Measurements from ENCODE around the gene SLC18A2. TPM values are rescaled to one million over a fixed set of nuclear protein-coding genes. Genes with fewer than 3 reads are reported as not detected.

The SLC18A2 gene
- total RNA-seq, 2 experiments from 2014 or later, result not detected

GRCh38 chr10:117255835-117256460, 15.0 kb downstream of the SLC18A2 start:
- DNase-seq (no peak), ATAC-seq (no peak)
- Mint-ChIP-seq H3K4me1 (ENCODE audit: low read depth) (peaks cover 5% of the 10 kb centered on the region), H3K27ac (no peak overlapping the region), H3K36me3 (ENCODE audit: low read depth) (no peaks in the 10 kb centered on the region), H3K27me3 (ENCODE audit: low read depth) (peaks cover 14% of the 10 kb centered on the region), H3K9me3 (ENCODE audit: insufficient read depth) (no peaks in the 10 kb centered on the region), H3K4me3 (no peak overlapping the region)
- CTCF ChIA-PET, result no interaction called here
- POLR2A ChIA-PET, result no interaction called here

GRCh38 chr10:117256910-117257309, 16.0 kb downstream of the SLC18A2 start:
- CTCF ChIA-PET, result no interaction called here
- Mint-ChIP-seq H3K36me3 (ENCODE audit: low read depth) (no peaks in the 10 kb centered on the region), H3K4me3 (no peak overlapping the region), H3K27me3 (ENCODE audit: low read depth) (peaks cover 15% of the 10 kb centered on the region), H3K27ac (no peak overlapping the region), H3K4me1 (ENCODE audit: low read depth) (peaks cover 5% of the 10 kb centered on the region), H3K9me3 (ENCODE audit: insufficient read depth) (no peaks in the 10 kb centered on the region)
- ATAC-seq (no peak), DNase-seq (no peak)
- POLR2A ChIA-PET, result no interaction called here

- ChIA-PET CTCF (no interaction called here), POLR2A (interaction anchor here (0.6 kb wide), 1 partner anchor 1064 kb away, joined by 4 read pairs; no protein-coding TSS in a partner anchor)
- Mint-ChIP-seq H3K4me1 (ENCODE audit: low read depth) (peaks cover 5% of the 10 kb centered on the region), H3K36me3 (ENCODE audit: low read depth) (no peaks in the 10 kb centered on the region), H3K9me3 (ENCODE audit: insufficient read depth) (no peaks in the 10 kb centered on the region), H3K4me3 (no peak overlapping the region), H3K27me3 (ENCODE audit: low read depth) (peaks cover 15% of the 10 kb centered on the region), H3K27ac (no peak overlapping the region)
- DNase-seq (no peak), ATAC-seq (no peak)
Observed at GRCh38 chr10:117257721-117258120, 16.8 kb downstream of the SLC18A2 start.

- no peak overlapping the region for H3K4me3 Mint-ChIP-seq
- peaks cover 5% of the 10 kb centered on the region for H3K4me1 Mint-ChIP-seq (ENCODE audit: low read depth)
- ATAC-seq (no peak), DNase-seq (no peak)
- ChIA-PET POLR2A (no interaction called here), CTCF (no interaction called here)
- H3K36me3 Mint-ChIP-seq (ENCODE audit: low read depth), result no peaks in the 10 kb centered on the region
- peaks cover 15% of the 10 kb centered on the region for H3K27me3 Mint-ChIP-seq (ENCODE audit: low read depth)
- no peak overlapping the region for H3K27ac Mint-ChIP-seq
- H3K9me3 Mint-ChIP-seq (ENCODE audit: insufficient read depth), result no peaks in the 10 kb centered on the region
Observed at GRCh38 chr10:117259279-117259678, 18.4 kb downstream of the SLC18A2 start.

GRCh38 chr10:117260084-117260483, 19.2 kb downstream of the SLC18A2 start:
- no peak for DNase-seq

DNA sequence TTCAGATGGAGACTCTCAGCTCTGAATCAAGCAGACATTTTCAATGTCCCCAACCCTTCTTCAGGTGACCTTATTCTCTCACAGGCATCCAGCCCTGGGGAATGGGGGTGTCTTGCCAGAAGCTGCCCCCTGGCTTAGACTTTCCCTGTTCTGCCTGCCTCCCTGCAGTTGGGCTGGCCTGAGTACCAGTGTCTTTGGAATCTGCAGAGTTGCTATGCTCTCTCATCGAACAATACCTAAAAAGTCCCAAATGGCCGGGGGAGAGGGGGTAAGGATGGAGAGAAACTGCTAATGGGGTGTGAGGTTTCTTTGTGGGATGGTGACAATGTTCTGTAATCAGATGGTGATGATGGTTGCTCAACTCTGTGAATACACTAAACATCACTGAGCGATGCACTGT, 20.6 kb downstream of the SLC18A2 start:
- Mint-ChIP-seq H3K27ac (no peak overlapping the region), H3K4me3 (no peak overlapping the region), H3K9me3 (ENCODE audit: insufficient read depth) (no peaks in the 10 kb centered on the region), H3K4me1 (ENCODE audit: low read depth) (peaks cover 5% of the 10 kb centered on the region), H3K27me3 (ENCODE audit: low read depth) (peaks cover 15% of the 10 kb centered on the region), H3K36me3 (ENCODE audit: low read depth) (no peaks in the 10 kb centered on the region)
- DNase-seq (no peak), ATAC-seq (no peak)
- CTCF ChIA-PET, result interaction anchor here (2.3 kb wide), 1 partner anchor 45 kb away, joined by 7 read pairs; no protein-coding TSS in a partner anchor
- POLR2A ChIA-PET, result no interaction called here

More at GRCh38 chr10:117260084-117260483, 19.2 kb downstream of the SLC18A2 start:
- Mint-ChIP-seq H3K4me1 (ENCODE audit: low read depth) (peaks cover 5% of the 10 kb centered on the region), H3K9me3 (ENCODE audit: insufficient read depth) (no peaks in the 10 kb centered on the region), H3K4me3 (no peak overlapping the region), H3K27ac (no peak overlapping the region), H3K27me3 (ENCODE audit: low read depth) (peaks cover 15% of the 10 kb centered on the region), H3K36me3 (ENCODE audit: low read depth) (no peaks in the 10 kb centered on the region)
- POLR2A ChIA-PET, result no interaction called here
- CTCF ChIA-PET, result no interaction called here
- no peak for ATAC-seq

GRCh38 chr10:117262291-117262902, 21.5 kb downstream of the SLC18A2 start:
- ATAC-seq (no peak), DNase-seq (no peak)
- Mint-ChIP-seq H3K4me3 (no peak overlapping the region), H3K27me3 (ENCODE audit: low read depth) (peaks cover 15% of the 10 kb centered on the region), H3K4me1 (ENCODE audit: low read depth) (peaks cover 5% of the 10 kb centered on the region), H3K27ac (no peak overlapping the region), H3K36me3 (ENCODE audit: low read depth) (no peaks in the 10 kb centered on the region), H3K9me3 (ENCODE audit: insufficient read depth) (no peaks in the 10 kb centered on the region)
- ChIA-PET CTCF (interaction anchor here (2.3 kb wide), 1 partner anchor 45 kb away, joined by 7 read pairs; no protein-coding TSS in a partner anchor), POLR2A (no interaction called here)

GRCh38 chr10:117262903-117263293, 22.0 kb downstream of the SLC18A2 start:
- CTCF ChIA-PET, result interaction anchor here (2.3 kb wide), 1 partner anchor 46 kb away, joined by 7 read pairs; no protein-coding TSS in a partner anchor
- POLR2A ChIA-PET, result no interaction called here
- H3K4me1 Mint-ChIP-seq (ENCODE audit: low read depth), result peaks cover 5% of the 10 kb centered on the region

DNA sequence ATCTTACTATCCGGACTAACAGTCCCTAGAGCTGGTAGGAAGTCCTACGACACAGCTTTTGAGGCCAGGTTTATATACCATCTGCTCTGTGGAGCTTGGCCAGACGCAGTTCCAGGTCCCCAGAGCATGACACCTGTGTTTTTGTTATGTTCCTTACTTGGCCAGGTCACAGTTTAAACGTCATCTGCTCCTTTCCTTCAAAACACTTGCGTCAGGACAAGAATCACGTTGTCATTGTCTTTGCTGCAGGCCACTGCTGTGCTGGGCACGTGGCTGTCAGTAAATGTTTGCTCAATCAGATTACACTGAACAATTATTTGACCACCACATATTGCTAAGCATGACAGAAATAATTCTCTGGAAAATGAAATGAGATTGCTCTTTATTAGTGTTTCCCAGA, 23.9 kb downstream of the SLC18A2 start:
- no peak for ATAC-seq

More at GRCh38 chr10:117262903-117263293, 22.0 kb downstream of the SLC18A2 start:
- Mint-ChIP-seq H3K27ac (no peak overlapping the region), H3K4me3 (no peak overlapping the region), H3K36me3 (ENCODE audit: low read depth) (no peaks in the 10 kb centered on the region), H3K27me3 (ENCODE audit: low read depth) (peaks cover 14% of the 10 kb centered on the region), H3K9me3 (ENCODE audit: insufficient read depth) (no peaks in the 10 kb centered on the region)
- DNase-seq, result no peak
- ATAC-seq, result no peak

GRCh38 chr10:117266400-117266799, 25.5 kb downstream of the SLC18A2 start:
- ATAC-seq (no peak), DNase-seq (no peak)
- Mint-ChIP-seq H3K4me3 (no peak overlapping the region), H3K36me3 (ENCODE audit: low read depth) (no peaks in the 10 kb centered on the region), H3K27me3 (ENCODE audit: low read depth) (no peaks in the 10 kb centered on the region), H3K9me3 (ENCODE audit: insufficient read depth) (no peaks in the 10 kb centered on the region), H3K4me1 (ENCODE audit: low read depth) (no peaks in the 10 kb centered on the region), H3K27ac (no peak overlapping the region)
- CTCF ChIA-PET, result interaction anchor here (1.0 kb wide), 1 partner anchor 54 kb away, joined by 4 read pairs; no protein-coding TSS in a partner anchor
- POLR2A ChIA-PET, result no interaction called here

More for the DNA sequence above, 23.9 kb downstream of the SLC18A2 start:
- CTCF ChIA-PET, result no interaction called here
- POLR2A ChIA-PET, result no interaction called here
- Mint-ChIP-seq H3K27ac (no peak overlapping the region), H3K9me3 (ENCODE audit: insufficient read depth) (no peaks in the 10 kb centered on the region), H3K4me1 (ENCODE audit: low read depth) (no peaks in the 10 kb centered on the region), H3K36me3 (ENCODE audit: low read depth) (no peaks in the 10 kb centered on the region), H3K27me3 (ENCODE audit: low read depth) (peaks cover 7% of the 10 kb centered on the region), H3K4me3 (no peak overlapping the region)
- no peak for DNase-seq

- no peaks in the 10 kb centered on the region for H3K9me3 Mint-ChIP-seq (ENCODE audit: insufficient read depth)
Observed at GRCh38 chr10:117266812-117267211, 25.9 kb downstream of the SLC18A2 start.

GRCh38 chr10:117268258-117268657, 27.3 kb downstream of the SLC18A2 start:
- H3K27ac Mint-ChIP-seq, result no peak overlapping the region
- H3K27me3 Mint-ChIP-seq (ENCODE audit: low read depth), result no peaks in the 10 kb centered on the region
- POLR2A ChIA-PET, result no interaction called here
- H3K4me3 Mint-ChIP-seq, result no peak overlapping the region
- no peak for ATAC-seq
- CTCF ChIA-PET, result no interaction called here
- no peak for DNase-seq
- no peaks in the 10 kb centered on the region for H3K36me3 Mint-ChIP-seq (ENCODE audit: low read depth)
- H3K4me1 Mint-ChIP-seq (ENCODE audit: low read depth), result no peaks in the 10 kb centered on the region
- H3K9me3 Mint-ChIP-seq (ENCODE audit: insufficient read depth), result no peaks in the 10 kb centered on the region

More at GRCh38 chr10:117266812-117267211, 25.9 kb downstream of the SLC18A2 start:
- Mint-ChIP-seq H3K4me3 (no peak overlapping the region), H3K27ac (no peak overlapping the region), H3K27me3 (ENCODE audit: low read depth) (no peaks in the 10 kb centered on the region), H3K36me3 (ENCODE audit: low read depth) (no peaks in the 10 kb centered on the region), H3K4me1 (ENCODE audit: low read depth) (no peaks in the 10 kb centered on the region)
- ChIA-PET CTCF (interaction anchor here (1.0 kb wide), 1 partner anchor 53 kb away, joined by 4 read pairs; no protein-coding TSS in a partner anchor), POLR2A (no interaction called here)
- DNase-seq (no peak), ATAC-seq (no peak)

All from activated CD8-positive, alpha-beta T cell treated with anti-CD3 and anti-CD28 coated beads, Interleukin-2, amount 10 ng/mL, durations not matched to agents 7 days and 5 days (primary cell).